Kasumi-1 (cell line): ENCODE data around the gene TIMM22.

Source experiments
- DNase-seq, 2 experiments: peaks; one replicate each; lab custom pipeline; 2025; lab: John Stamatoyannopoulos, UW

TIMM22 gene

DNA sequence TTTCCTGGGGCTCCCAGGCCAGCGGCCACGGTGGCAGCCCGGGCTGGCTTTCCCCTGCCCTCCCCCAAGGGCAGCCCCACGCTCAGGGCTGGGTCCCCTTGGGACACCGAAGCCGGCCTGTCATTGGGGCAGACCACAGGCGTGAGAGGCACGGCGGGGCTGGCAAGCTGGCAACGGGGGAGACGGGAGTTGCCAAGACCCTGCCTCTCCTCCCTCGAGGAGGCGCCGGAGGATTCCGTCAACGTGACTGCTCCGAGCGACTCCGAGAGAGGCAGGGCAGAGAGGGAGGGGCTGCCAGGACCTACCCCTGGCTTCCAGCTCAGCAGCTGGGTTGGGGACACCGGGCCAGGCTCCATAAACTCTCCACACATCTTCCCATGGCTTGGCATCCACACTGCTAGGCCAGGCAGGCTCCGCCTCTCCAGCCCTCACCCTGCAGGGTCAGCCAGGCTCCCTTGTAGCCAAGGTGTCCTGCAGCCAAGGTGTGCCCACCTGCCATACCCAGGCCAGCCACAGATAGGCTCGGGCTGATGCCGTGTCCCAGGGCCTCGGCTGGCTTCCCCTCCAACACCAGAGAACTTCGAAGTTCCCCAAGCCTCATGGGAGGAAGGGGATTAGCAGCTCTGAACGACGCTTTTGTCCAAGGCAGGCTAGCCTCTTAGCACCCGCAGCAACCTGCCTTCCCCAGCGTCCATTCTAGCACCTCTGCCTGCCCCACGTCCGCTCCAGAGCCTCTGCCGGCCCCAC, 25.5 kb downstream of the TIMM22 start:
- DNase-seq, result no peak

DNA sequence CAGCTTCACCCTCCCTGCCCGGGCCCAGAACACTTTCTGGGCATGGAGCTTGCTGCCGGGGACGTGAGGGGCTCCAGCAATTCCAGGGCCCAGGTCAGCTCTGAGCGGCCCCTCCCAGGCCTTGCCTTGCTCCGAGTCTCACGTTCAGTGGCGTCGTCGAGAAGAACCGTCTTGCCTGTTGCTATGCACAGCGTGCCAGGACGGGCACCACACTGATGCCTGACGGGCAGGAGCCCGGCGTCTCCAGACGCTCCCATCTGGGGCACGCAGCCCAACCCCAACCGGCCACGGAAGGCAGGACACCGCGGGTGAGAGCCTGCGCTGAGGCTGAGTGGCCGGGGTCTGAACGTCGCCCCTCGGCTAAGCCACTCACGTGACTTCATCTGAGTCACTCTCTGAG, 27.1 kb downstream of the TIMM22 start:
- no peak for DNase-seq

DNA sequence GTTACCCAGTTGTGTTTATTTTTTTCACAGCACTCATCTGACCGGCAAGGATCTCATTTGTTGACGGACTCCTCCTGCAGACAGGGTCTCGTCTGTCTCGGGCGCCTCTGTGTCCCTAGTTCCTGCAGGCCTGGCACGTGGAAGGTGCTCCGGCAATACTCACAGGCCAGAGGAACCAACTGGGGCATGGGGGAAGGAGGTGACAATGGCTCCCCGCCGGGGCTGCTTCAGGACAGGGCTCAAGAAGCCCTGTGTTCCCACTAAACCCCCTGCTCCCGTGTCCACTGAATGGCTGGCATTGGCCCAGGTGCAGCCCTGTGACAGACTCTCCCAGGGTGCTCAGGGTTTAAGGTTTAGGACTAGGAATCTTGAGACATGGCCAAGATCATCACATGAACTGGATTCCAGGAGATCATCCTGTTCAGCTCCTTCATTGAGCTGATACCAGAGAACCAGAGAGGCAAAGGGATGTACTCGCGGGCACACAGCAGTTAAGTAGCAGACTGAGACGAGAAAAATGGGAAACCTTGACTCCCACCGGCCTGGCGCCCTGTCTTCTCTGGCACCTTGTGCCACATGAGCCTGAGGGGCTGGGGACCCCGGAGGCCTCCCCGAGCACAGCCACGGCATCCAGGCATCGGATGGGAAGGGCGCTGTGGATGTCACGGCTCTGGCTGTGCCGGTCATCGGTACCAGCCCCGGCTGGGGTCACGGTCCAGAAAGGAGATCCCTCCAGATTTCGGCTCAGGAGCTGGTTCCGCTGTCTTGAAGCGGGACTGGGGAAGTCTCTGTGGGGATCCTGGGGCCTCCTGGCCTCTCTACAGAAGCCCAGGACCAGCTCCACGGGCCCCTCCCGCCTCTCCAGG, 29.0 kb downstream of the TIMM22 start:
- no peak for DNase-seq

DNA sequence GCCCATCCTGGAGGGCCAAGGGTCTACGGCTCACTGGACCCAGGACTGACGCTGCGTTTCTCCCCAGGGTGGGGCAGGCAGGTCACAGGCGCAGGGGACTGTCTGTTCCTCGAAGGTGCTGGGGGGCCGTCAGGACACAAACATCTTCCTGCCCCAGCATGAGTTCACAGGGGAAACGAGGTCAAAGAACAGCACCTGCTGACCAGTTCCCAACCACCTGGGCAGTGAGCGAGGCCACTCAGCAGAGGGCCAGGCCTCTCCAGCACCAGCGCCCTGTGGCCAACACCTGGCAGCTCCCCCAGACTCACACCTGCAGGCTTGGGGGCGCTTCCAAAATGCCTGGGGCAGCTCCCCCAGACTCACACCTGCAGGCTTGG, 29.7 kb downstream of the TIMM22 start:
- no peak for DNase-seq

DNA sequence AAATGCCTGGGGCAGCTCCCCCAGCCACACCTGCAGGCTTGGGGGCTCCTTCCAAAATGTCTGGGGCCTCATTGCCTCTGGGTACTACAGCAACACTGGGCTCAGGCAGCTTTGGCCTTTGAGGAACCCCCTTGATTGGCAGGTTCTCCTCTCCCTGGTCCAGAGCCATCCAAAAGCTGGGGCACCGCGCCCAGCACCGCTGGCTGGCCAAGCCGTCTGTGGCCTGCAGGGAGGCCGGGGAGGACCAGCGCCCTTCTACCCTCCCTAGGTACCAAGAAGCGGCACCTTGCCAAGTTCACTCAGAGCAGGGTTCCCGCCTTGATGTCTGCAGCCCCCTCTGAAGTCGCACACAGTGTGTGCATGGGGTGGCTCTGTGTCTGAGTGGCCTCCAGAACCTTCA, 30.1 kb downstream of the TIMM22 start:
- DNase-seq, result no peak

DNA sequence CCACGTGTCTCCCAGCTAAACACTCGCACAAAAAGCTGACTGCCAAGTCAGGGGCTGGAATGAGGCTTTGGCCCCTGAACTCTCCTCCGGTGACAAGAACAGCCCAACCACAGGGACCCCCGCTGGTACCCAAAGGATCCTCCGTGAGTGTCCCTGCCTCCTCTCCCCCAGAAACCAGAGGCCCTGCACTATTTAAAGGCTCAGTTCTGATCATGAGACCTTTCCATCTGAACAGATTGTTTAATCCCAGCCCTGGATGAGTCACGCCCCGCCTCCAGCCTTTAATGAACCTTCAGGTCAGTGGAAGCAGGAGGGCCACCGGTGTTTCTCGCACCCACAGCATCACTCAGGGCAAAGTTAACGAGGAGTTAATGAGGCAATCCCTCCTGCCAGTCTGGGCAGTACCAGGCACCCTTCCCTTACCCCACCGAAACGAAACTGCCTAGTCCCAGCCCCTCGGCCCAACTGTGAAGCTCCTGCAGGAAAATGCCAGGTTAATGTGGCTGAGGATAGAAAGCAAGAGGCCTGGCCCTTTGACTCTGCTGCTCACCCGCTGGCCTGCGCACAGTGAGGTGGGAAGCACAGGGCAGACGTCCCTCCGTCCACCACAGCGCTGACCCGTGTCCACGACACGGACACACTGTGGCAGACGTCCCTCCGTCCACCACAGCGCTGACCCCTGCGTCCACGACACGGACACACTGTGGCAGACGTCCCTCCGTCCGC, 32.4 kb downstream of the TIMM22 start:
- DNase-seq, result no peak

DNA sequence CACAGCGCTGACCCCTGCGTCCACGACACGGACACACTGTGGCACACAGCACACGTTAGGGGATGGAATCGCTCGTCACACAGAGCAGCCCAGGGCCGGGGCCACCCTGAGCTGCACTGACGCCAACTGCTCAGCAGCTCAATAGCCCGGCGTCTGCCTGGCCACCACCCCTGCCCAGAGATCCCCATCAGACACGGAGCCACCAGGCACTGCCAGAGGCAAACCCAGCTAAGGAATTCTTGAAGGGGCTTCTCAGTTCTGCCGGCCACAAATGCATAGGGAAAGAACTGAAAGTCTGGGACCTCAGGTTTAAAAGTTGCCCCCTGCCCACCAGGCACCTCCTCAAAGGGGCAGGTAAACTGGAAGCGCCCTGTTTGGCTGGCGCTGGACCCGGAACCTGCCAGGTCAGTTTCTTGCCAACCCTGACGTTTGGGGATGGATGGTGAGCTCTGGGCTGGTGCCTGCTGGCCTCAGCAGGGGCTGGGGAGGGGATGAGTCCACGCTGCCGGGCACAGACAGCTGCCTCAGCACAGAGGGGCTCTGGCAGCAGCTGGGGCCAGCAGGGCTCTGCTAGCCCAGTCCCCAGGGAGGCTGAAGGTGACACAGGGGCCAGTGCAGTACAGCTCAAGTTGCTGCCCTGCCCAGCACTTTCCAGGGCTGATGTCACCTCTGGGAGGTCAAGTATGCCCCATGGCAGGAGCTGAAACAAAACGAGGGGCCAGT, 33.2 kb downstream of the TIMM22 start:
- no peak for DNase-seq

DNA sequence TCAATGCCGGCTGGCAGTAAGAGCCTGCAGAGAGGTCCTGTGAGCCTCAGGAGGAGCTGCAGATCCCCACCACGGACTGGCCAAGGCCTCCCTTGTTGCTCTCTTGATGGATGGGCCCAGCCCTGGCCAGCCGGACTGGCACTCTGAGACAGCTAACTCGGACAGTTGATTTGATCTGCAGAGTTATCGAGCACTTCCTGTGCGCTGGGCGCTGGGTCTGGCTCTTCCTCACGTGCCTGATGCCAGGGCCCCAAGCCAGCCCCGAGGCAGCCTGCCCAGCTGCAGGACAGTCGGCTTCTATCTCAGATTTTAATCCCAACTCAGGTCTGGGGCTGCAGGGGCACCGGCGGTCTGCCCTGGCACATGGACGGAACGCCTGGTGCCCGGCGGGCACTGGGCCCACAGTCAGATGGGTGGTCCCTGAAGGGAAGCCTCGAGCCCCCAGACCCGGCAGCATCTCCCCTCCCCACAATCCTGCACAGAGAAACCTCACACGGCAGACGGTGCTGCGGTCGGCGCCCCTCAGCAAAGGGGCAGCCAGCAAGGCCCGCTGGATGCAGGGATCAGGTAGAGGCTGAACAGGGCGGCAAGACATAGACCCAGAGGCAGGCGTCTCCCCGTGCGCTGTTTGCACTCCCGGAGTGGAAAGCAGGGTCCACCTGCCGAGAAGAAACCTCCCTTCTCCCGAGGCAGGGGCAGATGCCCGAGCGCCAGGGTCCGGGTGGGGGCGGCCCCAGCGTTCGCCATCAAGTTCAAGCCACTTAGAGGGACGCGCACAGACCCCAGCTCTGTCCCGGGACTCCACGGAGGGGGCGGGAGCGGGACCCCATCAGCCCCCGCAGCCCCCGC, 34.0 kb downstream of the TIMM22 start:
- no peak for DNase-seq

DNA sequence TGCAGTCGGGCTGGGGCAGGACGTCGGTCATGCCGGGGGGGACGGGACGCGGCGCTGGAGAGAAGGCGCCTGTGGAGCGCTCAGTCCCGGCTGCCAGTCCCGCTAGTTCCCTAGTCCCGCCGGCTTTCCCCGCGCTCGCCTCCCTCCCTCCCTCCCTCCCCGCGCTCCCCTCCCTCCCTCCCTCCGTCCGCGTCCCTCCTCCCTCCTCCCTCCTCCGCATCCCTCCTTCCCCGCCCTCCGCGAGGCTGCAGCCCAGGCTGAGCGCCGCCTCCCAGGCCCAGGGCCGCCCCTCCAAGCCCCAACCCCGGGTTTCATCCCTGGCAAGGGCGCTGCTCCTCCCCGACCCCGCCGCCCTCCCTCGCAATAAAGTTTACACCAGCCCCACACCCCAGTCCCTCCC, 34.8 kb downstream of the TIMM22 start:
- no peak for DNase-seq

DNA sequence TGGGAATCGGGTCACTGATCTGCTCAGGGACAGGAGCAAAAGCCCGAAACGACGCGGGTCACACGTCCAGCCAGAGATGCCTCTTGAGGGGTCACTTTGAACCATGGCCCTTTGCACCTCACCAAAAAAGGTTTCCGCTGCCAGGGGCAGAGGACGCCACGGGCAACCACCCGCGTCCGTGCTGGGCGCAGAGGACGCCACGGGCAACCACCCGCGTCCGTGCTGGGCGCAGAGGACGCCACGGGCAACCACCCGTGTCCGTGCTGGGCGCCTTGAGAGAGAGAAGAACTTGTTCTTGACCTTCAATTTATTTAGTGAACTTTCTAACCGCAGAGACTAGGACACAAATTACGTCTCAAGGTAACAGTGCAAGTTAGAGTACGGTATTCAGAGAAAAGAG, 35.5 kb downstream of the TIMM22 start:
- DNase-seq, result no peak

DNA sequence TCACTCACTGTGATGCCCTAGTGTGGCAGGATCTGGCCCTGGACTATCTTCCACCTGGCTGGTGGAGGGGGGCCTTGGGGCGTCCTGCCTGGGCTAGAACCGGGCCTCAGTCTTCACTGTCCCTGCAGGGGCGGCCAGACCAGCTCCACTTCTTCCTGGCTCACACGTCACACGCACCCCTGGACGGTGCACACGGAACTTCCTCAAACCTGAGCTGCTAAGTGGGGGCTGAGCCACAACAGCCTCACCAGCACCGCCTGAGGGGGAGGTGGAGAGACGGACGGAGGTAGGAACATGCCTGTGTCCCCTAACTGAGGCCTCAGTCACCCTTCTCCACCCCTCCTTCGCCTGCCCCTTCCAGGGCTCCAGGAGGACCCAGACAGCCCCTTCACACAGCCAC, 36.6 kb downstream of the TIMM22 start:
- peak; percentile 3 to 16 for DNase-seq

DNA sequence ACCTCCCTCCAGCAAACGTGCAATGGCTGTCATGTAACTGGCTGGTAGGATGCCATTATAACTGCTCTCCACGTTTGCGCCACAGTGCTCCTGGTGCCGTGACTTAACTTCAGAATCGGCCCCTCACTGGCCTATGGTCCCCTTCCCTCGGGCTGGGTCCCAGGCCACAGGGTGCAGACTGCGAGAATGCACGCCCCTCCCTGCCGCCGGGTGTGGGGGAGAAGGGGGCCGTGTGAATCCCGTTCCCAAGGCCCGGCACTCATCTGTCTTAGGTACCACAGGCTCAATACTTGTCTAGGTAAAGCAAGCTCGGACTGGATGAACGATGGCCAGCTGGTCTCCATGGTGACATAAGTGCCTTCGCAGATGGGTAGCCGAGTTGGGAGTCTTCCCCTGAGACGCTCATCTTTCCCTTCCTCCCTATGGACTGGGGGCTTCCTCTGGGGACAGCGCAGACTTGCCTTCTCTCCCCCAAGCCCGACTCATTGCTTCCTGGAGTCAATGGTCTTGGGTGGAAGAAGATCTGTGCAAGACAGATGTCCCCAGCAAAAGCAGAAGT, 37.8 kb downstream of the TIMM22 start:
- no peak for DNase-seq

DNA sequence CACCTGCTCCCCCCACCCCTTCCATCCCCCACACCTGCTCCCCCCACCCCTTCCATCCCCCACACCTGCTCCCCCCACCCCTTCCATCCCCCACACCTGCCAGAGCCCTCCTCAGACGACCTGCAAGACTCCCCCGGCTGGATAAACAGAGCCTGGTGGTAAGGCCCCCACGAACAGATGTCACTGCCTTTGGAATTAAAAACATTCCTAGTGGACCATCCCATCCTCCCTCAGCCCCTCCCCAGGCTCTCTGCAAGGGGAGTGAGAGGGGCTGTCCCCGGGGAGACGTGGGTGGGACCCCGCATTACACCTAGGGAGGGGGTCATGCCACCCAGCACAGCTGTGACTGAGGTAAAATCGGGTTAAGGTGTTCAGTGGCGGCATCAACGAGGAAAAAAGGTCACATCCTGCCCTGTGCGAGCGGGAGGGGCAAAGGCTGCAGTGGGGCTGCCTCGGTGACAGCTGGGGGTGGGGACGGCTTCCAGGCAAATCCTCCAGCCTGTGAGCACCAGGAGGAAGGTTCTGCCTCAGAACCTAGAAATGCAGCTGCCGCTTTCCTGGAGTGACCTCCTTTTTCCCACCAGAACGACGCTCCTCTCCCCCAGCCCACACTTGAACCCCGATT, 38.7 kb downstream of the TIMM22 start:
- DNase-seq, result no peak

DNA sequence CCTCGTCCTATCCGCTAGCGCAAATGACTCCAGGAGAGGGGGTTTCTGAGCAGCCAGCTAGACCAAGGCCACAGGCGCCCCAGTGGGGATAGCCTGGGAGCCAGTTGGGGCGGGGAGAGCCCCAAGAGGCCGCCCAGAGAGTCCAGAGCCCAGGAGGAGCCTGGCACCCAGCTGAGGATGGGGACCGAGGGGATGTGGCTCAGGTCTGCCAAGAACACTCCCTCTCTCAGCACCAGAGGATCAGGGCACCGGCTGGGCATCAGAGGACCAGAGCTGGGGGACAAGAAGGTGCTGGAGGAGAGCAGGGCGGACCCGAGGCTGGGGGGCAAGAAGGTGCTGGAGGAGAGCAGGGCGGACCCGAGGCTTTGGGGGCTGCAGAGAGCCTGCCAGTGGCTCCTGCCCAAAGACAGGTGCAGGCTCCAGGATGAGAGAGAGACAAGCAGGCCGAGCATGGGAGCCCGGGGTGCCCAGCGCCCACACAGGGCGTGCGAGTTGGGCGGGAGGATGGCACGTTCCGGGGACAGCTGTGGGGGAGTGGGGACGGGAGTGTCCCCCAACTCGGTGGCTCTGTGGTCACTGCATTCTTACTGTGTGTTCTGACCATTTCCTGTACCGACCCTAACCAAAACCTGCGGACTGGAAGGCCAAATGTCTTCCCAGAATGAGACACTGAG, 39.4 kb downstream of the TIMM22 start:
- no peak for DNase-seq

DNA sequence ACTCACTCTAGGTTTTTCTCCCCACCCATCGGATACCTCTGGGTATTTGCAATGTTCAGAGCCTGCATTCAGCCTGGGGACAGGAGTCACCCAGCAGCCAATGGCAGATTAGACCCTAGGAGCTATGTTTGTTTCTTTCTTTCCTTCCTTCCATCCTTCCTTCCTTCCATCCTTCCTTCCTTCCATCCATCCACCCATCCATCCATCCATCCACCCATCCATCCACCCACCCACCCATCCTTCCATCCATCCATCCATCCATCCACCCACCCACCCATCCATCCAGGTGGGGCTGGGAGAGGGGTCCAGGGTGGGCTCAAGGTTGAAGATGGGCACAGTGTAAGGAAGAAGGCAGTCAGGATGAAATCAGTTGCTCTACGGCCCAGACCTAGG, 39.9 kb downstream of the TIMM22 start:
- no peak for DNase-seq

DNA sequence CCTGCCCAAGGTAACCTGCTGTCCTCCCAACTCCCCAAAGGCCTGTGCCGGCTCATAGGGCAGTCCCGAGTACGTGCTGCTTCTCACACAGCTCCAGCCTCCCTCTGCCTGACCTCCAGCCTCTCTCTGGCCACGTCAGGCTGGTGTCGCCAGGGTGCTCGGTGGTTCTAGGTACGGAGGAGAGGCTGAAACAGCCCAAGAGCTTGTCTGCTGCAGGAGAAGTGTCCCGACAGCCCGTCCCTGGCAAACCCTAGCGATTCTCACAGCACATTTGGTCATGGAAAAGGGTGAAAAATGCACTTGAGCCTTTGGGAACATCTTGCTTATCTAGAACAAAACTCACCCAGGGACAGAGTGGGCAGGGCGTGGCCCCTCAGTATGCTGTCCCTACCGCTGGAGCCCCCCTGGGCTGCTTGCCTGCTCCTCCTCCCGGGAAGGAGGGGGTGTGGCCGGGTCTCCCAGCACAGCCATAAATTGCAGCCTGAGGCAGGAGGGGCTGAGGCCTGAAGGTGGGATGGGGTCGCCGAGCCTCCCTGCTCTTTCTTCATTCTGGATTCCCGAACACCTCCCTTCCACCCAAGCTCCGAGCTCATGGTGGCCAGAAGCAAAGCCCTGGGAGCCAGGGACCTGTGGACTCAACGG, 40.4 kb downstream of the TIMM22 start:
- no peak for DNase-seq

DNA sequence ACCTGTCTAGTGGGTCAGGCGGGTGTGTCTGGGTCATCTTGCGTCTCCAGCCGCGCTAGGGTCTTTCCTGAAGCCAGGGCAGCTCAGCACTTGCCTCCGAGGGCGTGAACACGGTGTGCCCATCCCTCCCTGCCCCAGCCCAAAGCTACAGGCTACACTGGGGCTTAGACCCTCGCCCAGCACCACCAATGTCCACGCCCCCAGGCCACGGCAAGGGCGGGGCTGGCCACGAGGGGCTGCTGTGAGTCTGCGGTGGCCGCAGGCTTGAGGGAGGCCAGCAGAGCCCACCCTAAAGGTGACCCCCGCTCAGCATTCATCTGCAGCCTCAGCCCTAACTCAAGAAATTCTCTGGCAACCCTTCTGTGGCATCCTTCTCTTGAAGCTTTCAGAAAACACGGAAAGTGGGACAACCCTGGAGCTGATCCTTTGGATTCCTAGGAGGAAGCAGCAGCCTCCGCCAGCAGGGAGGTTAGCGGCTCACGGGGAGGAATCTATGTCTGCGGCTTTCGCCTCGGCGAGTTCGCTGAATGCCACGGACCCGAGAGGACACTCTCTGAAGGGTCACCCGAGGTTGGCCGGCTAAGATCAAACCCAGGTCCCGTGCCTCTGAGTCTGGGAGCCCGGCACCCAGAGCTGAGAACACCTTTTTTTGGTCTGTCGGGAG, 41.7 kb downstream of the TIMM22 start:
- DNase-seq, result no peak

DNA sequence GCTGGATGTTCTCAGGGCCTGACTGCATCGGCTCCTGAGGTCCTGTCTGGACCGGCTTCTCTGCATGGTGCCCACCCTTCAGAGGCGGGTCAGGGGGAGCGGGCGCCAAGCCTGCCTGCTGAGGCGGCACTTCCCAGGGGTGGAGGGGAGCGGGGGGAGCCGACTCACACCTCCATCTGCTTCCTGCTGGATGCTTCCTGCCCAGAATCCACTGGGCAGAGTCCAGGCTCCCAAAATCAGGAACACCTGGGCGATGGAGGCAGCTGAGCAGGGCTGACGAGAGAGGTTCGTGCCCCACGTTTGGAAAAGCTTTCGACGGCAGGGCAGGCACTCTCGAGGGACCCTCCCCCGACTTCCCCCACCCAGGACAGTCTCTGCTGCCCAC, 42.2 kb downstream of the TIMM22 start:
- DNase-seq, result no peak
